GM21526 (cell line): ENCODE measurements around the gene SELENOI.
"Not testable (repeated sequence)": the region's sequence is repeated elsewhere in the genome, so short reads cannot be mapped to it uniquely, and the experiment has no call there.

Experiments used
- ATAC-seq: cut with Tn5 transposase; IDR thresholded peaks from one replicate; pipeline ENCODE4 v1.9.1; 2021; ENCODE audit warnings: moderate library complexity; ENCODE audit not compliant: unreplicated experiment, low FRiP score

The SELENOI gene

DNA sequence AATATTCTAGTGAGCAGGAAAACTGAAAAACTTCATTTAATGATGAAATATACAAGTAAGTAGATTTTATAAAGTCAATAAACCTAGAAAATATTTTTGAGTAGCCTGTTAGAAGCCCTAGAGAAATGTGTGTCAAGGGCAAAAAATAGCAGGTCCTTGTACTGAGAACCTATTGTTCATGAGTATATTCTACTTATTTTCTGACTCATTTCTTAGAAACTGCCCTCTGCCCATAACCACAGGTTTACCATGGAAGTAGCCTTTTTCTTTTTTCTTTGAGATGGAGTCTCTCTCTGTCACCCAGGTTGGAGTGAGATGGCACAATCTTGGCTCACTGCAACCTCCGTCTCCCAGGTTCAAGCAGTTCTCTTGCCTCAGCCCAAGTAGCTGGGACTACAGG lies 19.4 kb upstream of the SELENOI start:
- ATAC-seq, result no peak

DNA sequence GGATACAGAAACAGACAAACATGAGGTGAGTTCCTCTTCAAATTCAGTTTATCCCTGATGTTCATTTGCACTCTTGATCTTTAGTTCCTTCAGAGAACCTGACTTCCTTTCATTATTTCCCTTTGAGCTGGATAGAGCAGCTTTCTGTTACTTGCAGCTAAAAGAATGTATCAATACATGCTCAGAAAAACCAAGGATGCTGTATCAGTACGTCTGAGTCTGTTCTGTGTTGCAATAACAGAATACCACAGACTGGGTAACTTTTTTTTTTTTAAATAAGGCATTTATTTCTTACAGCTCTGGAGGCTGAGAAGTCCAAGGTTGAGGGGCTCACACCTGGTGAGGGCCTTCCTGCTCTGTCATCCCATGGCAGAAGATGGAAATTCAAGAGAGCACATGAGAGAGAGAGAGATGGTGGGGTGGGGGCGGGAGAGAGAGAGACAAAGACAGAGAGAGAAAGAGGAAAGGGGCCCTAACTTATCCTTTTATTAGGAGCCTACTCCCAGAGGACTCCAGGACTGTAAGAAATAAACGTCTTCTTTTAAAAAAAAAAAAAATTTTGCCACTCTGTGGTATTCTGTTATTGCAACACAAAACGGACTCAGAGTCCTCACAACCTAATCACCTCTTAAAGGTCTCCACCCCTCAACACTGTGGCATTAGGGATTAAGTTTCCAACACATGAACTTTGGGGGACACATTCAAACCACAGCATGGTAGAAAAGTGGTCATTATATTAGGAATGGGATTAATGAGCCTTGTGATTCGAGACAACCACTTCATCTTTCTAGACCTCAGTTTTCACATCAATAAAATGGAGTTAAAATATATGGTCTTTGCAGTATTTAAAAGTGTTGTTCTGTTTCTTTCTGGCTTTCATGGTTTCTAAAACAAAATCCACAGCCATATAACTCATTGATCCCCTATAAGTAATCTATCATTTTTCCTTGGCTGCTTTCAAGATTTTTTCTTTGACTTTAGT lies 18.4 kb upstream of the SELENOI start:
- ATAC-seq, result no peak

DNA sequence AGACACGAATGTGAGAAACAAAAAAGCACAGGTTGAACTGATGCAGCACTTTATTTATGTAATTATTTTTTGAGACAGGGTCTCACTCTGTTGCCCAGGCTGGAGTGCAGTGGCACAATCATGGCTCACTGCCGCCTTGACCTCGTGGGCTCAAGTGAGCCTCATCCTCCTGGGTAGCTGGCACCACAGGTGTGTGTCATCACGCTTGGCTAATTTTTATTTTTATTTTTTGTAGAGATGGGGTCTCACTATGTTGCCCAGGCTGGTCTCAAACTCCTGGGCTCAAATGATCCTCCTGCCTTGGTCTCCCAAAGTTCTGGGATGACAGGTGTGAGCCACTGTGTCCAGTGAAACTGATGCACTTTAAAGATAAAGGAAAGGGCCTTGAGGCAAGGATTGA lies 16.9 kb upstream of the SELENOI start:
- not testable (repeated sequence) for ATAC-seq

DNA sequence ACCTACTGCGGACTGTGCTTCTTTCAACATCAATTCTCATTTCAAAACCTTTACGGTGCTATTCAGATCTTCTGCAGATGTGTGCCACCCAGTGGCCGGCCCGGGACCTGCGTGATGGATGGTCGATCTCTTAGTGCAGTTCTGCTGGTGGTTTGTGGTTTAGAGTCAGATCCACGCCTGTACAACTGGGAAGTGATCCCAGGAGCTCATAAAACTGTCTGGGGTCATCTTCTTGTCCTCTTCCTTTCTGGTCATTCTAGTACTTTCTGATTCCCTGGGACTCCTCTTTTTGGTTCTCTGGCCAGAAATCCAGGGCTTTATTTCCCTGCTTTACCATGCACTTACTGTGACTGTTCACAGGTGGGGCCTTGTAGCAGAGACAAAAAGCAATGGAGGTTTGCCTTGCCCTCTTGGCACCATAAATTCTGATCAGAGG lies 15.8 kb upstream of the SELENOI start:
- peak; percentile 69 for ATAC-seq

DNA sequence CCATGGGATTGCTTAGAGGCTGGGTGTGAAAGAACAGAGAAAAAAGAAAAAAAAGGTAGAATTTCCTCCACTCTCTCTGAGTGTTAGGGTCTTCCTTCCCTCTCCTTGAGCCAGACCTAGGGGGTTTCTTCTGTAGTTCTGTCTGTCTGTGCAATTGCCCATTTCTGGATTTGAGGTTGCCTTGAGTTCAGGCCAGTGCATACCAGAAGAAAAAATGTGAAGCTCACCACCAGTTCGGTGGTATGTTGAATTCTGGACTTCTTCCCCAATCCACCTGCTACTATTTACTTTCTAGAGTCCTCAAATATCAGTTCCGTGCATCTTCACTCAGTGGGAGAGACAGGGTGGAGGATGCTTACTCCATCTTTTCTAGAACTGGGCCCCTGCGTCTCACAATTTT lies 15.3 kb upstream of the SELENOI start:
- ATAC-seq, result no peak

DNA sequence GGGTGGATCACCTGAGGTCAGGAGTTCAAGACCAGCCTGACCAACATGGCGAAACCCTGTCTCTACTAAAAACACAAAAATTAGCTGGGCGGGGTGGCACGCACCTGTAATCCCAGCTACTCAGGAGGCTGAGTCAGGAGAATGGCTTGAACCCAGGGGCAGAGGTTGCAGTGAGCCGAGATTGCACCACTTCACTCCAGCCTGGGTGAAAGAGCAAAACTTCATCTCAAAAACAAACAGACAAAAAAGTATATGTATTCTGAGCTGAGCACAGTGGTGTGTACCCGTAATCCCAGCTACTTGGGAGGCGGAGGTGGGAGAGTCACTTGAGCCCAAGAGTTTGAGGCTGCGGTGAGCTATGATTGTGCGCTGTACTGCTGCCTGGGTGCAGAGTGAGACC lies 14.6 kb upstream of the SELENOI start:
- ATAC-seq, result not testable (repeated sequence)

DNA sequence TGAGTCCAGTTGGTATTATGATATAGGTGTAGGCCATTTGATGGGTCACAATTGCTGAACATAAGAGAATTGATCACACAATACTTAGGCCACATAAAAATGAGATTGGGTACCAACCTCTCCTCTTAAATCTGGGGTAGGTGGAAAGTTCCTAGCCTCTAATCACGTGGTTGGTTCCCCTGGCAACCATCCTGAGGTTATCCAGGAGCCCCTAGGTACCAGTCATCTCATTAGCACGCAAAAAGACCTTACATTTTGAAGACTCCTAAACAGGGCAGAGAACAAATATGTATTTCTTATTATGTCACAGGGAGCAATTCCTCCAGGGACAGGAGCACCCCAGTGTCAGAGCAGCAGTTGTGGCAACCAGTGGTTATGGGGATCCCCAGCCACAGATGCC lies 12.7 kb upstream of the SELENOI start:
- no peak for ATAC-seq

DNA sequence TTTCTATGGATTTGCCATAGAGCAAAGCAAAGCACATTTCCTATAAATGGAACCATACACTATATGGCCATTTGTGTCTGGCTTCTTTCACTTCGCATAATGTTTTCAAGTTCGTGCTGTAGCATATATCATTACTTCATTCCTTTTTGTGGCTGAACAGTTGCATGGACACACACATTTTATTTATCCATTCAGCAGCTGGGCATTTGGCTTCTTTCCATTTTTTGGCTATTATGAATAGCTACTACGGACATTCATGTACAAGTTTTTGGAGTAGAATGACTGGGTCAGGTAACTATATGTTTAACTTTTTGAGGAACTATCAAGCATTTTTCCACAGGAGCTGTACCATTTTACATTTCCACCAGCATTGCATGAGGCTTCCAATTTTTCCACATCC lies 10.7 kb upstream of the SELENOI start:
- ATAC-seq, result no peak

DNA sequence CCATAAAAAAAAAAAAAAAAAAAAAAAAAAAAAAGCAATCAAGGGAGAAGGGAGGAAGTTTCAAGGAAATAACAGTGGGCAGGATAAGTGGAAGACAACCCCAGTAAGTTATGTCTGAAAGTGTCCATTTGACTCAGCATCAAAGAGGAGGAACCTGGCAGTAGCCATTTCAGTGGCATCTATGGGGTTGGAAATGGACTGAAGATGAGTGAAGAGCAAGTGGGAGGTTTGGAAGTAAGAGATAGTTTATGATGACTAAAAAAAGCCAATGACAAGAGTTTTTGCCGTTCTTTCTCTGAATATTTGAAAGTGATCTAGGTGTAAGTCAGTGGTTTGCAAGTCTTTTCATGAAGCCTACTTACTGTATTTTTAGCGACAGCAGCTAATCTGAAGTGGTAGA lies 9.2 kb upstream of the SELENOI start:
- ATAC-seq, result no peak

DNA sequence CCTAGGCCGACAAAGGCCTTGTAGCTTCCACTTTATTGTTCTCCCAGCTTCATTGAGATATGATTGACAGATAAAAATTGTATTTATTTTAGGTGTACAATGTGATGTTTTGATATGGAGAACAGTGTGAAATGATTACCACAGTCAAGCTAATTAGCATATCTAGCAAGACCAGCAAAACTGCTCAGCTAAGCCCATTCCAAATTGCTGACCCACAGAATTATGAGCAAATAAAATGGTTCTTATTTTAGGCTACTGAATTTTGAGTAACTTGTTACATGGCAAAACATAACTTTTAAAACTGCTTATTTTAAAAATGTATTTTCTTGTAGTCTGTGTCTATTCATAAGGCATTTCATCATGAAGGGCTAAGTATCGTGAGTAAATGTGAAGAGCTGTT lies 8.6 kb upstream of the SELENOI start:
- ATAC-seq, result no peak

DNA sequence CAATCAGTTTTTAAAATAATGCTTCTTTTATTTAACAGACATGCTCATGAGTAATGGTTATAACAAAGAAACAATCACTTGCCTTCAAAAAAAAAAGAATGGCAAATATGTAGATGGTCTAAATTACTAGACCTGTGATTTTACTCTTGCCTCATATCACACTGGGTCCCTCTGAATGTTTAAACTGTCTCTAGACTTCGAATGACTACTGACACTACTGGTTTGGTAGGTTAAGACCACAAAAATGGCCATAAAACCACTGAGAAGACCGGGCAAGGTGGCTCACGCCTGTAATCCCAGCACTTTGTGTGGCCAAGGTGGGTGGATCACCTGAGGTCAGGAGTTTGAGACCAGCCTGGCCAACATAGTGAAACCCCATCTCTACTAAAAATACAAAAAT lies 5.1 kb upstream of the SELENOI start:
- ATAC-seq, result no peak

DNA sequence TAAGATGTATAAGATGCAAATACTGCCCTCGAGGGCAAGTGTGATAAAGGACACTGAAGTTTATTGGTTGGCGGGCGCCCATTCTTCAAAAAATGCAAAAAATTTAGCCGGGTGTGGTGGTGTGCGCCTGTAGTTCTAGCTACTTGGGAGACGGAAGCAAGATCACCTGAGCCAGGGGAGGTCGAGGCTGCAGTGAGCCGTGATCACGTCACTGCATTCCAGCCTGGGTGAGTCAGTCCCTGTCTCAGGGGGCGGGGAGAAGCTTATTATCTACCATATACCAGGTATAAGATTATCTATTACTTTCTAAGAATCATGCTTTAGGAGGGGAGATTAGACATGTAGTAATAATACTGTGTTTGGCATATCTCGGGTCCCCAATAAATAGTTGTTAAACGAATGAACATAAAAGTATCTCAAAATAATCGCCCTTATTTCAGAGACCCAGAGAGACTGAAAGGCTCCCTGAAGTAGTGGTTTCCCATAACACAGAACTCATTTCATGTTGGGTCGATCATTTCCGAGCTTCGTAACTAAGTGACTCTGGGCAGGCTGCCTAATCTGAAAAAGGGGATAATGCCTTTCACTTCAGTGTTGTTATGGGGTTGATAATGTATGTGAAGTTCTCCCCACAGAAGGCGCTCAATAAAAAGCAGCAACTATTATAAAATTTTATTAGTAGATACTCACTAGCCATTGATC lies 1.2 kb upstream of the SELENOI start:
- no peak for ATAC-seq

DNA sequence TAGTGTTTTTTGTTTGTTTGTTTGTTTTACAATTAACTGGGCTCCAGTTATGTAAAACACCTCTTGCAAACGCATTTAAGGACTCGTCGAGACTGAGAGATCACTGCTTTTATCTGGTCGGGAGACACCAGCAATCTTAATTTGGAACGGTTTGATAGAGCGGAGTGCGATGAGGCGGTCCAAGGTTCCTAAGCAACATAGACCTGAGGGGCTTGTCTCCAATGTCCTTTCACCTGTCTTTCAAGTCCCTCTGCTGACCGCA lies 729 bp upstream of the SELENOI start:
- ATAC-seq, result peak; percentile 1

DNA sequence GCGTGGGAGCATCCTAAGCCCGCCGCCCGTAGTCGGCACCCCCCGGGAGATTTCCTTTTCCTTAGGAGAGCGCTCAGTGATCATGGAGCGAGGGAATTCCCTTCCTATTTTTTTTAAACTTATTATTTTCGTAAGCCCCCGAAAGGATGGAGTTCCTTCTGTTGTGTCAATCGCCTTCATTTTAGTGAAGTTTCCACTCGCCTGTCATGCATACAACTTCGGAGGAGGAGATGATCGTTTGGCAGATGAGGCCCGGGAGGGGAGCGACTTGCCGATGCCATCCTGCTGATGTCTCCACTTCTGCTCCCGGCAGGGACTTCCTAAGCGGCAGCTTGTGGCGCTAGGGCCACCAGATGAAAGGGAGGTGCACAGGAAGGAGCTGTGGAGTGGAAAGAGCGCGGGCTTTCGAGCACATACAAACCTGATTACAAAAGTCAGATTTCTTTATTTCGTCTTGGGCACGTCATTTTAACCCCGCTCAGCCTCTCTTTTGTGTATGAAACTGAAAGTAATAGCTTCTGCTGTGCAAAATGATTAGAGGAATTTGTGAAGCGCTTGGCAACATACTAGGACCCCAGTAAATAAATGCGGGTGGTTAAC lies 611 bp downstream of the SELENOI start, which contains the start of gene ADGRF3:
ADGRF3 (minus strand) TSS at position 336 of the 600 bp plus-strand sequence. CDS start 555 bp downstream, outside the sequence.
- ATAC-seq, result no peak

DNA sequence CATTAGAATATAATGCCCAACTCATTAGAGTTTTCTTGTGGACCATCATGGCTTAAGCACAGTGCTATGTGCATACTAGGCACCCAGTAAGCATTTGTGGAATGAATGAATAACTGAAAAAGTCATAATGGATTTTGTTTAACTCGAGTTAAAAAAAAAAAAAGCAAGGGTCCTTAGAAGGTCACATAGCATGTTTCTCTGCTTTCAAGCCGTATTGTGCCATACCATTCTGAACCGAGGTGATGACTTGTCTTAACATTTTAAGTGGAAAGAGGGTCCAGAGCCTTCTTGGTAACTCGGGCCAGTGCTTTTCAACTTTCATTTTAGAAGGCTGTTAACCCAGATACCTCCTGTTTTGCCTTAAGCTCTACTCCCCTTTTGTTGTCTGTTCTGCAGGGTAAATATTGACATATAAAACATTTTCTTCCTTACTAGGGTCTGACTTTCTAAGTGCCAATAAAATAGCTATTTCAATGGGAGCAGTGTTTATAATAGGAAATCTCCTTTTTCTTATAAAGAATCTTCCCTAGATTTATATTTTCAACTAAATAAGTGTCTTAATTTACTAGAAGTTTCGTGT lies 1.4 kb downstream of the SELENOI start:
- ATAC-seq, result no peak

DNA sequence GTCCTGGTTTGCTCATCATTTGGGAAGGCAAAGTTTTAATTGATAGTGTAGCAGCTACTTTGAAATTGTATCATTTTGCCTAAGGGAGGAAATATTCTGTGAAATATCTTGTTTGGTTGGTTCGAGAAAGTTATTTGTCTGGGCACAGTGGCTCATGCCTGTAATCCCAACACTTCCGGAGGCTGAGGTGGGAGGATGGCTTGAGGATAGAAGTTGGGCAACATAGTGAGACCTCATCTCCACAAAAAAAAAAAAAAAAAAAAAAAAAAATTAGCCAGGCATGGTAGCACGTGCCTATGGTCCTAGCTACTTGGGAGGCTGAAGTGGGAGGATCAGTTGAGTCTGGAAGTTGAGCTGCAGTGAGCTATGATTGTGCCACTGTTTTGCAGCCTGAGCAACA lies 3.7 kb downstream of the SELENOI start:
- ATAC-seq, result no peak

DNA sequence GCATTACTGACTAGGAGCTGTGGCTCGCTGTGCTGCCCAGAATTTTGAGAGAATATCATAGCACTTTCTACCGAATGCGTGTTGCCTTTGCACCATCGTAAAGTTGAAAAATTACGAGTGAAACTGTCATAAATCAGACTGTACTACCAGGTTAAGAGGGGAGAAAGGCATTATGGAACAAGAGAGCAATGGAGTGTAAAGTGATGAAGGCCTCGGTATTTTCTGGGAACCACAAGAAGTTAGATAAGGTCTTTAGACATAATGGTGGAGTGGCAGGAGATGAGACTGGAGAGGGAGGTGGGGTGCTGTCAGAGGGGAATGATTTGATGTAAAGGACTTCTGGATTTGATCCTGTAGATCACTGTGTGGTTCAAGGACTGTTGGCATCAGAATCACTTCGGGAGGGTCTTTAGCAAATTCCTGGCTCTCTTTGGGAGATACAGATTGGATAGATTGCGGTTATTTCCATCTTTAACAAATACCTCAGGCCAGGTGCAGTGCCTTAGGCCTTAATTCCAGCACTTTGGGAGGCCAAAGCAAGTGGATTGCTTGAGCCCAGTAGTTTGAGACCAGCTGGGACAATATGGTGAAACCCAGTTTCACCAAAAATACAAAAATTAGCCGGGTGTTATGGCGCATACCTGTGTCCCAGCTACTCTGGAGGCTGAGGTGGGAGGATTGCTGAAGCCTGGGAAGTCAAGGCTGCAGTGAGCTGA lies 5.6 kb downstream of the SELENOI start:
- ATAC-seq, result no peak

DNA sequence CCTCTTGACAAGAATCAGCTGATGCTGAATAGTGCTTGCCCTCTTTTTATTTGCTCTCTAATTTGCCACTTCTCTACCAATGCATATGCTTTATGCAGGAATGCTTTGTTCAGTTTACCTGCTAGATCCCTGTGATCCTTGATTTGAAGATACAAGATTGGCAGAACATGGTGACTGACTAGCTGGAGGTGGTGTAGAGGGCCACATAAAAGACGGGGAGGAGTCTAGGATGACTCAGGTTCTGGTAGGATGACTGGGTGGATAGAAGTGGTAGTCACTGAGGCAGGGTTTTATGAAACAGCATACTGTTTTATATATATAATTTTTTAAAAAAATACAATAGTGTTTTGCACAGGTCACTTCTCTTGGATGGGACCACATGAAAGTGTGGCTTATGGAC lies 6.9 kb downstream of the SELENOI start:
- no peak for ATAC-seq

DNA sequence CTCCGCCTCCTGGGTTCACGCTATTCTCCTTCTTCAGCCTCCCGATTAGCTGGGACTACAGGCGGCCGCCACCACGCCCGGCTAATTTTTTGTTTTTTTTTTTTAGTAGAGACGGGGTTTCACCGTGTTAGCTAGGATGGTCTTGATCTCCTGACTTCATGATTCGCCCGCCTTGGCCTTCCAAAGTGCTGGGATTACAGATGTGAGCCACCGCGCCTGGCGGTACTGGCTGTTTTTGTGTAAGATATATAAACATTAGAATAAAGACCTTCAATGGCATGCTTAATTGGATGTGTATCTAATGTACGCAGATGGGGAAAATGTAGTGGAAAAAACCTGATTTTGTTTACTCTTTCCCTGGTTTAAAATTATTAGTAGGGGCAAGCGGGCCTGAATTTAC lies 8.5 kb downstream of the SELENOI start:
- not testable (repeated sequence) for ATAC-seq
